DOHH2 (cell line): ENCODE data around the gene B3GNT3.
"Not testable (repeated sequence)": the region's sequence is repeated elsewhere in the genome, so short reads cannot be mapped to it uniquely, and the experiment has no call there.

Experiments used
- EZH2phosphoT487 ChIP-seq: fragments of 200-600 bp; sonication (generic); IDR thresholded peaks from 2 replicates; pipeline ENCODE4 v1.6.1; 2017; ENCODE audit warnings: borderline replicate concordance, mild to moderate bottlenecking, antibody characterized with exemption, low read length, moderate library complexity, mixed read lengths
- TF ChIP-seq, protein P1 (sequence below): fragments of 200-600 bp; sonication (generic); IDR thresholded peaks from one replicate; pipeline ENCODE4 v1.5.1; 2014; ENCODE audit warnings: antibody characterized with exemption, mild to moderate bottlenecking, low read depth, low read length; ENCODE audit not compliant: poor library complexity, severe bottlenecking

DNA sequence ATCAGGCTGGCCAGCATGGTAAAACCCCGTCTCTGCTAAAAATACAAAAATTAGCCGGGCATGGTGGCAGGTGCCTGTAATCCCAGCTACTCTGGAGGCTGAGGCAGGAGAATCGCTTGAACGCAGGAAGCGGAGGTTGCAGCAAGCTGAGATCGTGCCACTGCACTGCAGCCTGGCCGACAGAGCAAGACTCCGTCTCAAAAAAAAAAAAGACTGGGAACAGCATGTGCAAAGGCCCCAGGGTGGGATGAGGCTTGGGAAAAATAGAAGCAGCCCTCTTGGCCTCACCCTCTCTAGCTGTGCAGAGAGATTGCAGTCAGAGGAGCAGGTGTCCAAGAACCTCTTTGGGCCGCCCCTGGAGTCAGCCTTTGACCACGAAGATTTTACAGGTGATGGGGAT lies 17.1 kb upstream of the B3GNT3 start:
- TF ChIP-seq, protein P1, sequence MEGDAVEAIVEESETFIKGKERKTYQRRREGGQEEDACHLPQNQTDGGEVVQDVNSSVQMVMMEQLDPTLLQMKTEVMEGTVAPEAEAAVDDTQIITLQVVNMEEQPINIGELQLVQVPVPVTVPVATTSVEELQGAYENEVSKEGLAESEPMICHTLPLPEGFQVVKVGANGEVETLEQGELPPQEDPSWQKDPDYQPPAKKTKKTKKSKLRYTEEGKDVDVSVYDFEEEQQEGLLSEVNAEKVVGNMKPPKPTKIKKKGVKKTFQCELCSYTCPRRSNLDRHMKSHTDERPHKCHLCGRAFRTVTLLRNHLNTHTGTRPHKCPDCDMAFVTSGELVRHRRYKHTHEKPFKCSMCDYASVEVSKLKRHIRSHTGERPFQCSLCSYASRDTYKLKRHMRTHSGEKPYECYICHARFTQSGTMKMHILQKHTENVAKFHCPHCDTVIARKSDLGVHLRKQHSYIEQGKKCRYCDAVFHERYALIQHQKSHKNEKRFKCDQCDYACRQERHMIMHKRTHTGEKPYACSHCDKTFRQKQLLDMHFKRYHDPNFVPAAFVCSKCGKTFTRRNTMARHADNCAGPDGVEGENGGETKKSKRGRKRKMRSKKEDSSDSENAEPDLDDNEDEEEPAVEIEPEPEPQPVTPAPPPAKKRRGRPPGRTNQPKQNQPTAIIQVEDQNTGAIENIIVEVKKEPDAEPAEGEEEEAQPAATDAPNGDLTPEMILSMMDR: not testable (repeated sequence)
- TF ChIP-seq EZH2phosphoT487: not testable (repeated sequence)
